ENCODE results near the gene NEURL2. TPM values are rescaled to one million over a fixed set of nuclear protein-coding genes. Genes with fewer than 3 reads are reported as not detected.
"Not testable (repeated sequence)": the region's sequence is repeated elsewhere in the genome, so short reads cannot be mapped to it uniquely, and the experiment has no call there.

Gene NEURL2
- polyA plus RNA-seq, 3 donors: 0.14 to 1.1 TPM; not detected in 1

GRCh38 chr20:45904583-45905504 lies 13.8 kb upstream of the NEURL2 start:
- H3K27me3 ChIP-seq (ENCODE audit: control insufficient read depth in 2 of 2, insufficient read depth in 2 of 2, low read length in 2 of 2): no peaks in the 10 kb centered on the region
- H3K4me1 ChIP-seq (ENCODE audit: control insufficient read depth in 1 of 2, insufficient read depth in 2 of 2, low read length in 2 of 2): peaks cover 7% of the 10 kb centered on the region in 2 donors
- H3K79me2 ChIP-seq (ENCODE audit: insufficient read depth, low read length): no peaks in the 10 kb centered on the region
- H3K36me3 ChIP-seq (replicated peaks in 1 of 2; ENCODE audit: control insufficient read depth in 1 of 2, insufficient read depth in 2 of 2, low read length in 2 of 2): no peaks in the 10 kb centered on the region
- intact Hi-C loops (cut with micrococcal nuclease): no loop called here
- TF ChIP-seq CTCF (IDR thresholded peaks at IDR 0.05): no peak
- no peak overlapping the region for H3K4me2 ChIP-seq (replicated peaks; ENCODE audit: extremely low read depth, low read length, poor library complexity, severe bottlenecking)
- H4K20me1 ChIP-seq (ENCODE audit: insufficient read depth, low read length): no peaks in the 10 kb centered on the region
- no peak overlapping the region for H3K9ac ChIP-seq (ENCODE audit: insufficient read depth, low read length, poor library complexity, severe bottlenecking)
- Mint-ChIP-seq H3K36me3 (peaks cover 0 to 3% of the 10 kb centered on the region in 2 donors), H3K4me3 (no peak overlapping the region), H3K27ac (peak overlapping the region in 2 of 7 donors; percentile 15 to 61), H3K27me3 (ENCODE audit: low read depth in 3 of 3) (peaks cover 0 to 2% (median 0%) of the 10 kb centered on the region in 3 donors), H3K4me1 (peaks cover 14% of the 10 kb centered on the region), H3K9me3 (no peaks in the 10 kb centered on the region)
- H3K27ac ChIP-seq (ENCODE audit: low read depth in 1 of 2, low read length in 2 of 2): no peak overlapping the region
- no peak overlapping the region for H3K4me3 ChIP-seq (replicated peaks in 1 of 3; ENCODE audit: low read depth in 2 of 3, low read length in 3 of 3)
- H2AFZ ChIP-seq (ENCODE audit: insufficient read depth, low read depth, low read length, poor library complexity, severe bottlenecking): no peak overlapping the region
- 83% methylated on average over 6 of the region's 16 CpGs for WGBS (ENCODE audit: insufficient coverage)
- H3K9me3 ChIP-seq (replicated peaks in 1 of 2; ENCODE audit: control insufficient read depth in 1 of 2, insufficient read depth in 1 of 2, low read length in 2 of 2): no peaks in the 10 kb centered on the region
- no peak for DNase-seq

- H3K4me2 ChIP-seq (replicated peaks; ENCODE audit: extremely low read depth, low read length, poor library complexity, severe bottlenecking): no peak overlapping the region
- Mint-ChIP-seq H3K36me3 (peaks cover 22 to 27% of the 10 kb centered on the region in 2 donors), H3K27me3 (ENCODE audit: low read depth in 3 of 3) (no peaks in the 10 kb centered on the region), H3K4me1 (peaks cover 7% of the 10 kb centered on the region), H3K9me3 (peaks cover 0 to 3% (median 0%) of the 10 kb centered on the region in 7 donors), H3K4me3 (no peak overlapping the region), H3K27ac (no peak overlapping the region)
- no peak overlapping the region for H3K9ac ChIP-seq (ENCODE audit: insufficient read depth, low read length, poor library complexity, severe bottlenecking)
- DNase-seq: no peak
- H3K4me1 ChIP-seq (ENCODE audit: control insufficient read depth in 1 of 2, insufficient read depth in 2 of 2, low read length in 2 of 2): no peaks in the 10 kb centered on the region
- no peak overlapping the region for H3K4me3 ChIP-seq (replicated peaks in 1 of 3; ENCODE audit: low read depth in 2 of 3, low read length in 3 of 3)
- peaks cover 18% of the 10 kb centered on the region for H4K20me1 ChIP-seq (ENCODE audit: insufficient read depth, low read length)
- peaks cover under 1% of the 10 kb centered on the region for H3K79me2 ChIP-seq (ENCODE audit: insufficient read depth, low read length)
- no peaks in the 10 kb centered on the region for H3K27me3 ChIP-seq (ENCODE audit: control insufficient read depth in 2 of 2, insufficient read depth in 2 of 2, low read length in 2 of 2)
- TF ChIP-seq CTCF (IDR thresholded peaks at IDR 0.05): no peak
- H3K36me3 ChIP-seq (replicated peaks in 1 of 2; ENCODE audit: control insufficient read depth in 1 of 2, insufficient read depth in 2 of 2, low read length in 2 of 2): peaks cover 23% of the 10 kb centered on the region in 2 donors
- no peak overlapping the region for H2AFZ ChIP-seq (ENCODE audit: insufficient read depth, low read depth, low read length, poor library complexity, severe bottlenecking)
- 100% methylated on average over 7 of the region's 14 CpGs for WGBS (ENCODE audit: insufficient coverage)
- no peak overlapping the region for H3K27ac ChIP-seq (ENCODE audit: low read depth in 1 of 2, low read length in 2 of 2)
- H3K9me3 ChIP-seq (replicated peaks in 1 of 2; ENCODE audit: control insufficient read depth in 1 of 2, insufficient read depth in 1 of 2, low read length in 2 of 2): no peaks in the 10 kb centered on the region
- intact Hi-C loops (cut with micrococcal nuclease): no loop called here
Observed at GRCh38 chr20:45902199-45902701, 11.2 kb upstream of the NEURL2 start.

- H3K27me3 Mint-ChIP-seq (ENCODE audit: low read depth in 3 of 3); H3K79me2 ChIP-seq (ENCODE audit: insufficient read depth, low read length); H3K9me3 ChIP-seq (replicated peaks in 1 of 2; ENCODE audit: control insufficient read depth in 1 of 2, insufficient read depth in 1 of 2, low read length in 2 of 2); H3K27ac Mint-ChIP-seq; H3K27me3 ChIP-seq (ENCODE audit: control insufficient read depth in 2 of 2, insufficient read depth in 2 of 2, low read length in 2 of 2); H3K27ac ChIP-seq (ENCODE audit: low read depth in 1 of 2, low read length in 2 of 2); H3K4me1 Mint-ChIP-seq; H2AFZ ChIP-seq (ENCODE audit: insufficient read depth, low read depth, low read length, poor library complexity, severe bottlenecking); H3K4me1 ChIP-seq (ENCODE audit: control insufficient read depth in 1 of 2, insufficient read depth in 2 of 2, low read length in 2 of 2); H3K4me3 Mint-ChIP-seq; H3K4me3 ChIP-seq (replicated peaks in 1 of 3; ENCODE audit: low read depth in 2 of 3, low read length in 3 of 3); DNase-seq; H3K9ac ChIP-seq (ENCODE audit: insufficient read depth, low read length, poor library complexity, severe bottlenecking); intact Hi-C loops (cut with micrococcal nuclease); H3K9me3 Mint-ChIP-seq; H3K4me2 ChIP-seq (replicated peaks; ENCODE audit: extremely low read depth, low read length, poor library complexity, severe bottlenecking): not testable (repeated sequence)
- H4K20me1 ChIP-seq (ENCODE audit: insufficient read depth, low read length): peaks cover 22% of the 10 kb centered on the region
- WGBS (ENCODE audit: insufficient coverage): 90% methylated on average over 2 of the region's 6 CpGs
- H3K36me3 ChIP-seq (replicated peaks in 1 of 2; ENCODE audit: control insufficient read depth in 1 of 2, insufficient read depth in 2 of 2, low read length in 2 of 2): peaks cover 30 to 32% of the 10 kb centered on the region in 2 donors
- H3K36me3 Mint-ChIP-seq: peaks cover 29 to 36% of the 10 kb centered on the region in 2 donors
Observed at GRCh38 chr20:45901332-45901731, 10.3 kb upstream of the NEURL2 start.
